ENCODE measurements around the gene SLC10A2.
"Not testable (repeated sequence)": the region's sequence is repeated elsewhere in the genome, so short reads cannot be mapped to it uniquely, and the experiment has no call there.

DNA sequence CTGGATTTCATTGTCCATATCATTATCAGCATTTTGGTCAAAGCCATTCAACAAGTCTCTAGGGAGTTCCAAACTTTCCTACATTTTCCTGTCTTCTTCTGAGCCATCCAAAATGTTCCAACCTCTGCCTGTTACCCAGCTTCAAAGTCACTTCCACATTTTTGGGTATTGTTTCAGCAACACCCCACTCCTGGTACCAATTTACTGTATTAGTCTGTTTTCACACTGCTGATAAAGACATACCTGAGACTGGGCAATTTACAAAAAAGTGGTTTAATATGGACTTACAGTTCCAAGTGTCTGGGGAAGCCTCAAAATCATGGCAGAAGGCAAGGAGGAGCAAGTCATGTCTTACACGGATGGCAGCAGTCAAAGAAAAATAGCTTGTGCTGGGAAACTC is 27.4 kb upstream of the SLC10A2 start:
- TF ChIP-seq, protein P1, sequence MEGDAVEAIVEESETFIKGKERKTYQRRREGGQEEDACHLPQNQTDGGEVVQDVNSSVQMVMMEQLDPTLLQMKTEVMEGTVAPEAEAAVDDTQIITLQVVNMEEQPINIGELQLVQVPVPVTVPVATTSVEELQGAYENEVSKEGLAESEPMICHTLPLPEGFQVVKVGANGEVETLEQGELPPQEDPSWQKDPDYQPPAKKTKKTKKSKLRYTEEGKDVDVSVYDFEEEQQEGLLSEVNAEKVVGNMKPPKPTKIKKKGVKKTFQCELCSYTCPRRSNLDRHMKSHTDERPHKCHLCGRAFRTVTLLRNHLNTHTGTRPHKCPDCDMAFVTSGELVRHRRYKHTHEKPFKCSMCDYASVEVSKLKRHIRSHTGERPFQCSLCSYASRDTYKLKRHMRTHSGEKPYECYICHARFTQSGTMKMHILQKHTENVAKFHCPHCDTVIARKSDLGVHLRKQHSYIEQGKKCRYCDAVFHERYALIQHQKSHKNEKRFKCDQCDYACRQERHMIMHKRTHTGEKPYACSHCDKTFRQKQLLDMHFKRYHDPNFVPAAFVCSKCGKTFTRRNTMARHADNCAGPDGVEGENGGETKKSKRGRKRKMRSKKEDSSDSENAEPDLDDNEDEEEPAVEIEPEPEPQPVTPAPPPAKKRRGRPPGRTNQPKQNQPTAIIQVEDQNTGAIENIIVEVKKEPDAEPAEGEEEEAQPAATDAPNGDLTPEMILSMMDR (IDR thresholded peaks at IDR 0.05; ENCODE audit: insufficient read depth, low read length, poor library complexity, severe bottlenecking): not testable (repeated sequence)
- TF ChIP-seq EZH2phosphoT487 (conservative IDR thresholded peaks at IDR 0.05; ENCODE audit: low read length): not testable (repeated sequence)

Measured in SU-DHL-6 (cell line).